HEK293 (cell line): ENCODE results near the gene CAPN5.

Experiments
- CTCF ChIA-PET: fragments of 350-600 bp; formaldehyde crosslinking; extraction: SDS; loops from one replicate; lab custom pipeline; 2021; ENCODE audit warnings: antibody characterized with exemption; lab: Yijun Ruan, JAX
- POLR2A ChIA-PET: fragments of 300-600 bp; formaldehyde crosslinking; extraction: SDS; loops from one replicate; lab custom pipeline; 2020; ENCODE audit warnings: antibody characterized with exemption, inconsistent platforms; lab: Yijun Ruan, JAX
- H3K27ac ChIP-seq: fragments of 200-500 bp; sonication (Bioruptor generic); 2 replicates; pipeline ENCODE4 v1.5.1; 2014; ENCODE audit warnings: low read depth, low read length, control low read depth, inconsistent platforms; ENCODE audit errors: extremely low read depth
- H3K36me3 ChIP-seq, 2 experiments: fragments of 200-500 bp in 1 of 2; sonication (Bioruptor generic) in 1 of 2; 1 replicate in 1 of 2; 2 replicates in 1 of 2; pipeline ENCODE4 v1.5.1; 2014 to 2017; ENCODE audit warnings: inconsistent platforms in 2 of 2, low read length in 2 of 2; ENCODE audit not compliant: control insufficient read depth in 2 of 2, insufficient read depth in 1 of 2
- H3K4me1 ChIP-seq: fragments of 200-500 bp; sonication (Bioruptor generic); 2 replicates; pipeline ENCODE4 v1.5.1; 2014; ENCODE audit warnings: mild to moderate bottlenecking, low read length, inconsistent platforms; ENCODE audit not compliant: control insufficient read depth, insufficient read depth
- H3K4me3 ChIP-seq: 2 replicates; pipeline ENCODE4 v1.5.1; 2011; ENCODE audit warnings: low read depth, mild to moderate bottlenecking, control low read depth, low read length, moderate library complexity
- H3K9me3 ChIP-seq: fragments of 200-500 bp; sonication (Bioruptor generic); 2 replicates; pipeline ENCODE4 v1.5.1; 2014; ENCODE audit warnings: low read depth, low read length, inconsistent platforms; ENCODE audit not compliant: control insufficient read depth, insufficient read depth
- GLI2 ChIP-seq: fragments of 450-650 bp; formaldehyde crosslinking; IDR thresholded peaks from 2 replicates; pipeline ENCODE4; 2017; ENCODE audit warnings: missing biosample characterization, missing genetic modification characterization, low read depth, borderline replicate concordance
- GLIS1 ChIP-seq: fragments of 450-650 bp; formaldehyde crosslinking; IDR thresholded peaks from 2 replicates; pipeline ENCODE4 v1.5.1; 2016; ENCODE audit warnings: missing biosample characterization, missing genetic modification characterization
- HOXD13 ChIP-seq: sonication (generic); formaldehyde crosslinking; IDR thresholded peaks from 2 replicates; pipeline ENCODE4 v1.8.0; 2022; ENCODE audit warnings: missing genetic modification reagents, borderline replicate concordance
- KLF8 ChIP-seq: fragments of 450-650 bp; formaldehyde crosslinking; IDR thresholded peaks from 2 replicates; pipeline ENCODE4 v1.5.1; 2016; ENCODE audit warnings: missing biosample characterization, missing genetic modification characterization
- MYNN ChIP-seq: fragments of 450-650 bp; formaldehyde crosslinking; IDR thresholded peaks from 2 replicates; pipeline ENCODE4 v1.5.1; 2016; ENCODE audit warnings: missing biosample characterization, missing genetic modification characterization, borderline replicate concordance
- REPIN1 ChIP-seq: fragments of 450-650 bp; formaldehyde crosslinking; IDR thresholded peaks from 2 replicates; pipeline ENCODE4 v1.5.1; 2017; ENCODE audit warnings: missing biosample characterization, missing genetic modification characterization, low read depth
- ZBTB21 ChIP-seq: fragments of 450-650 bp; formaldehyde crosslinking; IDR thresholded peaks from 2 replicates; pipeline ENCODE4 v1.5.1; 2017; ENCODE audit warnings: missing biosample characterization, missing genetic modification characterization
- ZEB2 ChIP-seq: fragments of 450-650 bp; formaldehyde crosslinking; IDR thresholded peaks from 2 replicates; pipeline ENCODE4 v1.5.1; 2016; ENCODE audit warnings: missing biosample characterization, missing genetic modification characterization
- ZNF16 ChIP-seq: fragments of 450-650 bp; formaldehyde crosslinking; IDR thresholded peaks from 2 replicates; pipeline ENCODE4 v1.5.1; 2016; ENCODE audit warnings: low read depth, missing biosample characterization, missing genetic modification characterization
- ZNF324 ChIP-seq: fragments of 450-650 bp; formaldehyde crosslinking; IDR thresholded peaks from 2 replicates; pipeline ENCODE4 v1.5.1; 2016; ENCODE audit warnings: missing biosample characterization, missing genetic modification characterization
- ZNF37A ChIP-seq: fragments of 450-650 bp; IDR thresholded peaks from 2 replicates; pipeline ENCODE4 v1.5.1; 2018; ENCODE audit warnings: missing biosample characterization, missing genetic modification characterization
- ZNF518A ChIP-seq: fragments of 450-650 bp; formaldehyde crosslinking; conservative IDR thresholded peaks from 2 replicates; pipeline ENCODE4 v1.5.1; 2016; ENCODE audit warnings: low read depth, missing biosample characterization, missing genetic modification characterization
- ZNF549 ChIP-seq: fragments of 450-650 bp; IDR thresholded peaks from 2 replicates; pipeline ENCODE4 v1.5.1; 2018; ENCODE audit warnings: missing biosample characterization, missing genetic modification characterization, mild to moderate bottlenecking, inconsistent platforms, moderate library complexity
- ZNF558 ChIP-seq: fragments of 450-650 bp; formaldehyde crosslinking; IDR thresholded peaks from 2 replicates; pipeline ENCODE4 v1.5.1; 2016; ENCODE audit warnings: missing biosample characterization, missing genetic modification characterization
- ZNF580 ChIP-seq: fragments of 450-650 bp; formaldehyde crosslinking; IDR thresholded peaks from 2 replicates; pipeline ENCODE4 v1.5.1; 2016; ENCODE audit warnings: missing biosample characterization, missing genetic modification characterization
- ZNF701 ChIP-seq: fragments of 450-650 bp; formaldehyde crosslinking; IDR thresholded peaks from 2 replicates; pipeline ENCODE4 v1.5.1; 2016; ENCODE audit warnings: missing biosample characterization, missing genetic modification characterization

CAPN5 gene

GRCh38 chr11:77027275-77027674 is 39.5 kb upstream of the CAPN5 start:
- CTCF ChIA-PET = interaction anchor here (0.6 to 1.7 kb wide), 7 partner anchors 9 to 959 kb away, joined by 3 to 6 read pairs (median 3); no protein-coding TSS in a partner anchor
- POLR2A ChIA-PET = no interaction called here
- Histone ChIP-seq H3K9me3 (no peaks in the 10 kb centered on the region), H3K4me3 (no peak overlapping the region), H3K36me3 (no peaks in the 10 kb centered on the region), H3K27ac (no peak overlapping the region), H3K4me1 (no peaks in the 10 kb centered on the region)
- TF ChIP-seq ZNF549 (tag by site-specific recombination) = no peak
- TF ChIP-seq ZEB2 = no peak
- no peak for TF ChIP-seq GLIS1 (tag by site-specific recombination)
- no peak for TF ChIP-seq ZNF324
- TF ChIP-seq HOXD13 (CRISPR knock-in tag) = no peak
- TF ChIP-seq KLF8 = no peak
- TF ChIP-seq ZNF37A = no peak
- no peak for TF ChIP-seq GLI2 (tag by site-specific recombination)
- no peak for TF ChIP-seq ZNF558 (tag by site-specific recombination)
- TF ChIP-seq ZBTB21 = no peak
- no peak for TF ChIP-seq ZNF518A

- no peak overlapping the region for H3K27ac ChIP-seq
- ChIA-PET CTCF (interaction anchor here (0.8 to 2.3 kb wide), 3 partner anchors 15 to 111 kb away, joined by 3 to 8 read pairs (median 5); no protein-coding TSS in a partner anchor), POLR2A (interaction anchor here (0.6 kb wide), 1 partner anchor 226 kb away, joined by 6 read pairs; no protein-coding TSS in a partner anchor)
Observed at GRCh38 chr11:77029829-77030228, 36.9 kb upstream of the CAPN5 start.

More at GRCh38 chr11:77029829-77030228, 36.9 kb upstream of the CAPN5 start:
- Histone ChIP-seq H3K4me3 (no peak overlapping the region), H3K4me1 (no peaks in the 10 kb centered on the region), H3K36me3 (no peaks in the 10 kb centered on the region), H3K9me3 (no peaks in the 10 kb centered on the region)
- no peak for TF ChIP-seq ZBTB21
- TF ChIP-seq ZNF16 (tag by site-specific recombination) = no peak
- TF ChIP-seq MYNN (tag by site-specific recombination) = no peak
- no peak for TF ChIP-seq REPIN1 (tag by site-specific recombination)
- no peak for TF ChIP-seq ZNF518A
- no peak for TF ChIP-seq ZNF580
- no peak for TF ChIP-seq ZNF701
